Measurements from ENCODE around the gene UBXN10. TPM values are rescaled to one million over a fixed set of nuclear protein-coding genes. Genes with fewer than 3 reads are reported as not detected.
"Not testable (repeated sequence)": the region's sequence is repeated elsewhere in the genome, so short reads cannot be mapped to it uniquely, and the experiment has no call there.

The UBXN10 gene
- polyA plus RNA-seq, 6 donors from 2014 or later: 0.06 to 0.82 (median 0.16) TPM; not detected in 1

GRCh38 chr1:20223551-20224419 is 37.9 kb downstream of the UBXN10 start:
- DNase-seq (no peak), ATAC-seq (ENCODE audit: low read depth in 2 of 2) (no peak)
- peaks cover 0 to 4% of the 10 kb centered on the region in 2 donors for H3K36me3 Mint-ChIP-seq
- peaks cover 59 to 83% (median 64%) of the 10 kb centered on the region in 3 donors for H3K27me3 Mint-ChIP-seq
- peaks cover 0 to 1% (median 0%) of the 10 kb centered on the region in 7 donors for H3K9me3 Mint-ChIP-seq
- H3K4me3 Mint-ChIP-seq: no peak overlapping the region
- H3K27ac Mint-ChIP-seq: peak overlapping the region in 1 of 6 donors; percentile 9
- H3K4me1 Mint-ChIP-seq: no peaks in the 10 kb centered on the region

DNA sequence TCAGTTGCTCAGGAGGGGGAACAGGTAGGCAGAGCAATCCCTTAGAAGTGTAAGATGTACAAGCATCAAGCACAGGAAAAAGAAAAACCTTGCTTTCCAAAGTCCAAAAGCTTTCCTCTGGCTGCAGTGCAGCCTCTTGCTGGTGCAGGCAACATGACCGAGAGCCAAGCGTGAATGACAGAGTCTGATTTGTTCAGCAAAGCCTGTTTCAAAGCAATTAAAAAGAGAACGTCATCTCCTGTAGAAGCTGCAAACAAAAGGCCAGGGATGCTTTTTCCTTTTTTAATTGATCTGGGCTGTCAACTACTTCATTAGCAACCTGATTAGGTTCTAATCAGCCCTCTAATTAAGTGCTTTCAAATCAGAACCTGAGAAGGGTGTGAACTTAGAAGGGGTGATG is 38.6 kb downstream of the UBXN10 start:
- no peak overlapping the region for H3K27ac Mint-ChIP-seq
- peaks cover 0 to 1% (median 0%) of the 10 kb centered on the region in 7 donors for H3K9me3 Mint-ChIP-seq
- no peak overlapping the region for H3K4me3 Mint-ChIP-seq
- no peaks in the 10 kb centered on the region for H3K4me1 Mint-ChIP-seq
- H3K36me3 Mint-ChIP-seq: peaks cover 0 to 4% of the 10 kb centered on the region in 2 donors
- peaks cover 61 to 85% (median 68%) of the 10 kb centered on the region in 3 donors for H3K27me3 Mint-ChIP-seq
- no peak for ATAC-seq (ENCODE audit: low read depth in 2 of 2)
- DNase-seq: no peak

DNA sequence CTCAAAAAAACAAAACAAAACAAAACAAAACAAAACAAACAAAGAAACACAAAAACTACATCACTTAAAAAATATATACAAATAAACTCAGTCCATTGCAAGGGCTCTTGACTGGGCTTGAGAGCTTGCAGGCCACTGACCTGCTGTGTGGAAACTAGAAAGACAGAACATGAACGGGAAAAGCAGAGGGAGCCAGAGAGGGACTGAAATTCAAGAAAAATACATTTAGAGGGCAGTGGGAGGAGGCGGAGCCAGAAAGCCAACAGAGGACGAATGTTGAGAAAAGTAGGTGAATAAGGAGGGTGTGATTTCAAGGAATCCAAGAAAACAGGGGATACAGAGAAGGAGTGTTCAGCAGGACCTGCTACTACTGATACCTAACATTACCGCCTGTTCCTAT is 41.8 kb downstream of the UBXN10 start:
- DNase-seq (no peak), ATAC-seq (ENCODE audit: low read depth in 2 of 2) (no peak)
- H3K36me3 Mint-ChIP-seq: peaks cover 0 to 4% of the 10 kb centered on the region in 2 donors
- no peak overlapping the region for H3K4me3 Mint-ChIP-seq
- H3K27ac Mint-ChIP-seq: peak overlapping the region in 1 of 6 donors; percentile 31
- peaks cover 0 to 5% (median 0%) of the 10 kb centered on the region in 7 donors for H3K9me3 Mint-ChIP-seq
- no peaks in the 10 kb centered on the region for H3K4me1 Mint-ChIP-seq
- H3K27me3 Mint-ChIP-seq: peaks cover 50 to 81% (median 77%) of the 10 kb centered on the region in 3 donors

- Mint-ChIP-seq H3K9me3 (peaks cover 0 to 8% (median 0%) of the 10 kb centered on the region in 7 donors), H3K27ac (no peak overlapping the region)
- no peak for ATAC-seq (ENCODE audit: low read depth in 2 of 2)
Observed at GRCh38 chr1:20228314-20228825, 42.5 kb downstream of the UBXN10 start.

DNA sequence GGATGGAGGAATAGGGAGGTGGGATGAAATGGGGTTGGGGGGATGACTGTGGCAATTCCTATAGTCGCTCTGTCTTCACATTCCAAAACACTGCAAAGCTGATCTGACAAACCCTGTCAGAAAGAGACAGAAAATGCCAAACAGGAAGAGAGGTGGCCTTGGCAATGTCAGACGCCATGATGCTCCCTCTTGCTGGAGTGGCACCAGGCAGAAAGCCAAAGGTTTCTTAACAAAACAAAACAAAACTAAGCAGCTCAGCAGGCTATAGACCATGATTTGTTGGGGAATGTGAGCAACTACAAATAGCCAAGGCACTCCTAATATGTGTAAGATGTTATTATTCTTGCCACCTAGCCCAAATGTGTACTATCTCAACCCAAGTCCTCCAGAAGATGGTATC is 43.3 kb downstream of the UBXN10 start:
- Mint-ChIP-seq H3K4me1 (peaks cover 0 to 4% (median 0%) of the 10 kb centered on the region in 3 donors), H3K9me3 (peaks cover 0 to 8% (median 0%) of the 10 kb centered on the region in 7 donors), H3K4me3 (no peak overlapping the region), H3K27me3 (peaks cover 51 to 81% (median 77%) of the 10 kb centered on the region in 3 donors), H3K36me3 (peaks cover 0 to 4% of the 10 kb centered on the region in 2 donors), H3K27ac (no peak overlapping the region)
- ATAC-seq (ENCODE audit: low read depth in 2 of 2): no peak
- DNase-seq: no peak

More at GRCh38 chr1:20228314-20228825, 42.5 kb downstream of the UBXN10 start:
- DNase-seq: no peak
- peaks cover 50 to 81% (median 77%) of the 10 kb centered on the region in 3 donors for H3K27me3 Mint-ChIP-seq
- H3K4me1 Mint-ChIP-seq: peaks cover 0 to 1% (median 0%) of the 10 kb centered on the region in 3 donors
- H3K36me3 Mint-ChIP-seq: peaks cover 0 to 4% of the 10 kb centered on the region in 2 donors
- H3K4me3 Mint-ChIP-seq: no peak overlapping the region

- H3K4me3 Mint-ChIP-seq; DNase-seq; H3K36me3 Mint-ChIP-seq; H3K4me1 Mint-ChIP-seq; H3K9me3 Mint-ChIP-seq; ATAC-seq (ENCODE audit: low read depth in 2 of 2): not testable (repeated sequence)
- Mint-ChIP-seq H3K27ac (peak overlapping the region in 1 of 6 donors; percentile 8), H3K27me3 (peaks cover 55 to 80% (median 77%) of the 10 kb centered on the region in 3 donors)
Observed at GRCh38 chr1:20232564-20232963, 46.7 kb downstream of the UBXN10 start.

GRCh38 chr1:20233394-20233793 is 47.5 kb downstream of the UBXN10 start:
- Mint-ChIP-seq H3K27ac (no peak overlapping the region), H3K27me3 (peaks cover 47 to 71% (median 69%) of the 10 kb centered on the region in 3 donors), H3K9me3 (peaks cover 0 to 8% (median 0%) of the 10 kb centered on the region in 7 donors), H3K36me3 (no peaks in the 10 kb centered on the region), H3K4me3 (no peak overlapping the region), H3K4me1 (peaks cover 0 to 4% (median 1%) of the 10 kb centered on the region in 3 donors)
- DNase-seq (no peak), ATAC-seq (ENCODE audit: low read depth in 2 of 2) (peak; percentile 49 to 58)

DNA sequence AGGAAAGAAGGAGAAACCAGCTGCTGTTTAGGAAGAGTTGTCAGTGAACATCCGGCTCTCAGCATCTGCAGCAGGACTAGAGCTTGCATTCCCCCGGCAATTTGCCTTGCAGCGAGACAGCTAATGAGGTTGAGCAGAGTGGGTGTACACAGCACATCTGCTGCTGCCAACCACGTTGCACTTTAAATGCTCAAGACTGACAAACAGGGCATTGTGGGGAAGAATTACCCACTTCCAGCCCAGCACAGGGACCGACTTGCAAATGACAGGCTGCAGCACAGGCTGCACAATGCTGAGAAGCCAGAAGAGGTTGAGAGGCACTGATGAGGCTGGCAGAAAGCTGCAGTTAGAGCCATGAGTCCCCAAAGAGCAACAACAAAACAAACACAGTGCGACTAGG is 48.0 kb downstream of the UBXN10 start:
- Mint-ChIP-seq H3K9me3 (peaks cover 0 to 8% (median 0%) of the 10 kb centered on the region in 7 donors), H3K4me3 (no peak overlapping the region), H3K27ac (no peak overlapping the region), H3K4me1 (peaks cover 0 to 4% (median 1%) of the 10 kb centered on the region in 3 donors), H3K36me3 (no peaks in the 10 kb centered on the region), H3K27me3 (peaks cover 42 to 67% (median 64%) of the 10 kb centered on the region in 3 donors)
- DNase-seq (no peak), ATAC-seq (ENCODE audit: low read depth in 2 of 2) (no peak)

DNA sequence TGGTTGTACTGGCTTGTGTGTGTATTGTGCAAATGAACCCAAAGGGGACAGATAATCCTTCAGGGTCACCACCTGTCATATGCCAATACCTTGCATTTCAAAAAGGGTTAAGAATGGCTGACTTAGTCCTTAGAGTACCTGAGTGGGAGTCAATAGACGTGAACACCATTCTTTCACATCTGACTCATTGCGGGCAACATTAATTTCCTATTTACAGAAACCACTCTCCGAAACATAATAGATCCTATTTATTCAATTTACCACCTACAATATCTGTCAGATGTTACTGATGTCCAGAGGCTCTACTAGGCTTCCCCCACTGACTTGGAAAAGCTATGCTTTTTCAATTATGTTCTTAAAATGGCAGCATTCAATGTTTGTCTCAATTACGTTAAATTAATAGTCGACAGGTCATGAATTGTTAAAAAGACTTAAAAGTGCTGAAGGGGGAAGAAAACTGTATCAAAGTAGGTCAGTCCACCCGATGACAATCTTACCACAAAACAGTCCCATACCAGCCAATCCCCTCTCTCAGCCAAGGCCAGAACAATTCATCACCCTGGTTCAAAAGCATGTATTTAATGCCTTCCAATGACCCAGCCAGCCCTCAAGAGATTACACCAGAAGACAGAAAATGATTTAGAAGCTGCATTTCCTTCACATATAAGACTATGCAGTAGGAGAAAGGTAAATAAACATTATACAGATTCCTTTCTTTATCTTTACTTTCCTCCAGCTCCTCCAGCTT is 49.1 kb downstream of the UBXN10 start:
- H3K4me1 Mint-ChIP-seq: peaks cover 0 to 4% (median 1%) of the 10 kb centered on the region in 3 donors
- H3K9me3 Mint-ChIP-seq: peaks cover 0 to 8% (median 0%) of the 10 kb centered on the region in 7 donors
- H3K27ac Mint-ChIP-seq: no peak overlapping the region
- DNase-seq (no peak), ATAC-seq (ENCODE audit: low read depth in 2 of 2) (no peak)
- no peaks in the 10 kb centered on the region for H3K36me3 Mint-ChIP-seq
- peaks cover 44 to 63% (median 61%) of the 10 kb centered on the region in 3 donors for H3K27me3 Mint-ChIP-seq
- no peak overlapping the region for H3K4me3 Mint-ChIP-seq

GRCh38 chr1:20237646-20238045 is 51.8 kb downstream of the UBXN10 start:
- no peaks in the 10 kb centered on the region for H3K36me3 Mint-ChIP-seq
- peaks cover 0 to 4% (median 0%) of the 10 kb centered on the region in 7 donors for H3K9me3 Mint-ChIP-seq
- no peak for ATAC-seq (ENCODE audit: low read depth in 2 of 2)
- no peak overlapping the region for H3K4me3 Mint-ChIP-seq
- peaks cover 0 to 4% (median 1%) of the 10 kb centered on the region in 3 donors for H3K4me1 Mint-ChIP-seq
- peaks cover 59 to 63% (median 62%) of the 10 kb centered on the region in 3 donors for H3K27me3 Mint-ChIP-seq
- no peak overlapping the region for H3K27ac Mint-ChIP-seq
- DNase-seq: no peak

DNA sequence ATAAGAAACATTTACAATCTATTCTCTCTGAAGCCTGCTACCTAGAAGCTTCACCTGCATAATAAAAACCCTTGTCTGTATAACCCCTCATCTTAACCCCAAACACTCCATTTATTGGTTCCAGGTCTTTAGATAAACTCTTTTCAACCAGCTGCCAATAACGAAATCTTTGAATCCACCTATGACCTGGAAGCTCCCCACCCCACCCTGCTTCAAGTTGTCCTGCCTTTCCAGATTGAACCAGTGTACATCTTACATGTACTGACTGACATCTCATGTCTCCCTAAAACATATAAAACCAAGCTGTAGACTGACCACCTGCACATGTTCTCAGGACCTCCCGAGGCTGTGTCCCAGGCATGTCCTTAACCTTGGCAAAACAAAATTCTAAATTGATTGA is 54.1 kb downstream of the UBXN10 start:
- Mint-ChIP-seq H3K4me1 (peaks cover 0 to 1% (median 0%) of the 10 kb centered on the region in 3 donors), H3K27ac (no peak overlapping the region), H3K27me3 (peaks cover 38 to 45% (median 44%) of the 10 kb centered on the region in 3 donors), H3K4me3 (no peak overlapping the region), H3K36me3 (no peaks in the 10 kb centered on the region), H3K9me3 (no peaks in the 10 kb centered on the region)
- DNase-seq: no peak
- no peak for ATAC-seq (ENCODE audit: low read depth in 2 of 2)

GRCh38 chr1:20242890-20243479 is 57.1 kb downstream of the UBXN10 start:
- no peak overlapping the region for H3K27ac Mint-ChIP-seq
- peaks cover 0 to 3% (median 0%) of the 10 kb centered on the region in 7 donors for H3K9me3 Mint-ChIP-seq
- no peaks in the 10 kb centered on the region for H3K36me3 Mint-ChIP-seq
- peaks cover 0 to 1% (median 0%) of the 10 kb centered on the region in 3 donors for H3K4me1 Mint-ChIP-seq
- ATAC-seq (ENCODE audit: low read depth in 2 of 2): no peak
- no peak overlapping the region for H3K4me3 Mint-ChIP-seq
- DNase-seq: no peak
- H3K27me3 Mint-ChIP-seq: peaks cover 34 to 43% (median 38%) of the 10 kb centered on the region in 3 donors
